Upper lobe of left lung (tissue), 6 donors: Measurements from ENCODE around the gene SLC12A6. TPM values are rescaled to one million over a fixed set of nuclear protein-coding genes. Genes with fewer than 3 reads are reported as not detected.

ENCODE experiments used
- ATAC-seq, 2 donors: fragments of 200-7000 bp; cut with Tn5 transposase; one replicate each; pipeline ENCODE4 v1.9.1; 2022; ENCODE audit warnings: mild to moderate bottlenecking in 2 of 2, moderate library complexity in 2 of 2; ENCODE audit not compliant: low FRiP score in 2 of 2
- DNase-seq, 2 donors: peaks; one replicate each; pipeline ENCODE4 v3.0.0-alpha.2; 2019 to 2020
- H3K27ac ChIP-seq, 4 donors: fragments of 200-600 bp; sonication (generic); one replicate each; pipeline ENCODE4 v1.5.1; 2016 to 2019
- H3K27me3 ChIP-seq, 4 donors: fragments of 200-600 bp; sonication (generic); one replicate each; pipeline ENCODE4 v1.5.1; 2017 to 2019
- H3K36me3 ChIP-seq, 4 donors: fragments of 200-600 bp; sonication (generic); one replicate each; pipeline ENCODE4 v1.5.1; 2016 to 2019
- H3K4me1 ChIP-seq, 4 donors: fragments of 200-600 bp; sonication (generic); one replicate each; pipeline ENCODE4 v1.5.1; 2018 to 2019
- H3K4me3 ChIP-seq, 4 donors: fragments of 200-600 bp; sonication (generic); one replicate each; pipeline ENCODE4 v1.5.1; 2017 to 2019; ENCODE audit warnings: mild to moderate bottlenecking in 2 of 4, moderate library complexity in 1 of 4
- H3K9me3 ChIP-seq, 4 donors: fragments of 200-600 bp; sonication (generic); one replicate each; pipeline ENCODE4 v1.5.1; 2018 to 2019
- CTCF ChIP-seq, 6 experiments: fragments of 450-650 bp in 4 of 6; fragments of 200-600 bp in 2 of 6; sonication (generic) in 2 of 6; IDR thresholded peaks; one replicate each; pipeline ENCODE4 v1.5.1; 2016 to 2019; ENCODE audit warnings: antibody characterized with exemption in 6 of 6
- EP300 ChIP-seq, 4 donors: sonication (generic); formaldehyde crosslinking; IDR thresholded peaks; one replicate each; pipeline ENCODE4 v1.5.1; 2017; ENCODE audit warnings: antibody characterized with exemption in 4 of 4, control low read depth in 2 of 4
- POLR2A ChIP-seq, 4 donors: fragments of 450-650 bp; IDR thresholded peaks; one replicate each; pipeline ENCODE4 v1.5.1; 2016 to 2017; ENCODE audit warnings: antibody characterized with exemption in 4 of 4, mild to moderate bottlenecking in 2 of 4
- POLR2AphosphoS5 ChIP-seq, 2 donors: sonication (generic); formaldehyde crosslinking; IDR thresholded peaks; one replicate each; pipeline ENCODE4 v1.5.1; 2017; ENCODE audit warnings: antibody characterized with exemption in 2 of 2
- WGBS, 2 donors: methylation state at CpG; one replicate each; pipeline ENCODE4 v1.1.5; 2017 to 2018; 5-methylcytosine and 5-hydroxymethylcytosine counted together
- total RNA-seq, 6 donors: library from RNA; depleted of rRNA in 4 of 6; stranded (reverse); fragments of >200 nt in 4 of 6; gene quantifications; one replicate each; pipeline versions ENCODE4 v1.1.0 to v1.2.1, GENCODE V29; 2016 to 2021
- donor health status: DM: no; HTN: no; CAD: no; lungs with moderate emphysema.
- donor health status: DM: no; HTN: yes; CAD: no; lungs with severe emphysema.

Gene SLC12A6
- total RNA-seq, 6 donors from 2014 or later = 35.3 to 68.1 (median 50.4) TPM

GRCh38 chr15:34336231-34336990 is 1.2 kb downstream of the SLC12A6 start:
- no peaks in the 10 kb centered on the region for H3K27me3 ChIP-seq
- ATAC-seq (no peak), DNase-seq (no peak)
- H3K27ac ChIP-seq = peak overlapping the region; percentile 91 to 97 (median 94)
- TF ChIP-seq POLR2A (IDR thresholded peaks at IDR 0.05) = no peak
- no peak for TF ChIP-seq CTCF (IDR thresholded peaks at IDR 0.05)
- TF ChIP-seq EP300 (IDR thresholded peaks at IDR 0.05) = no peak
- TF ChIP-seq POLR2AphosphoS5 (IDR thresholded peaks at IDR 0.05) = peak in 1 of 2 donors; percentile 25
- WGBS, 2 donors = 76 to 81% methylated on average over 16 of the region's 16 CpGs
- no peaks in the 10 kb centered on the region for H3K9me3 ChIP-seq
- peaks cover 0 to 17% (median 1%) of the 10 kb centered on the region in 4 donors for H3K36me3 ChIP-seq
- H3K4me1 ChIP-seq = peaks cover 24 to 50% (median 34%) of the 10 kb centered on the region in 4 donors
- peak overlapping the region in 3 of 4 donors; percentile 90 to 98 (median 96) for H3K4me3 ChIP-seq

GRCh38 chr15:34335176-34336032 is 2.2 kb downstream of the SLC12A6 start:
- WGBS, 2 donors = 46 to 59% methylated on average over 3 of the region's 3 CpGs

GRCh38 chr15:34334672-34335071 is 2.9 kb downstream of the SLC12A6 start:
- DNase-seq (no peak), ATAC-seq (no peak)
- Histone ChIP-seq H3K4me3 (peak overlapping the region in 3 of 4 donors; percentile 7 to 98 (median 8)), H3K27me3 (no peaks in the 10 kb centered on the region), H3K27ac (peak overlapping the region; percentile 70 to 97 (median 94)), H3K4me1 (peaks cover 23 to 47% (median 31%) of the 10 kb centered on the region in 4 donors), H3K36me3 (peaks cover 0 to 5% (median 0%) of the 10 kb centered on the region in 4 donors), H3K9me3 (no peaks in the 10 kb centered on the region)
- 52 to 55% methylated on average over 4 of the region's 4 CpGs for WGBS, 2 donors
- TF ChIP-seq POLR2A (IDR thresholded peaks at IDR 0.05) (no peak), EP300 (IDR thresholded peaks at IDR 0.05) (no peak), CTCF (IDR thresholded peaks at IDR 0.05) (no peak), POLR2AphosphoS5 (IDR thresholded peaks at IDR 0.05) (no peak)

More at GRCh38 chr15:34335176-34336032, 2.2 kb downstream of the SLC12A6 start:
- Histone ChIP-seq H3K36me3 (peaks cover 0 to 8% (median 0%) of the 10 kb centered on the region in 4 donors), H3K9me3 (no peaks in the 10 kb centered on the region), H3K27ac (peak overlapping the region; percentile 91 to 97 (median 94)), H3K27me3 (no peaks in the 10 kb centered on the region), H3K4me1 (peaks cover 23 to 47% (median 31%) of the 10 kb centered on the region in 4 donors), H3K4me3 (peak overlapping the region in 3 of 4 donors; percentile 7 to 98 (median 96))
- TF ChIP-seq POLR2AphosphoS5 (IDR thresholded peaks at IDR 0.05) = no peak
- TF ChIP-seq EP300 (IDR thresholded peaks at IDR 0.05) = no peak
- TF ChIP-seq CTCF (IDR thresholded peaks at IDR 0.05) = no peak
- TF ChIP-seq POLR2A (IDR thresholded peaks at IDR 0.05) = no peak
- DNase-seq (no peak), ATAC-seq (no peak)

GRCh38 chr15:34332553-34333120 is 4.9 kb downstream of the SLC12A6 start:
- Histone ChIP-seq H3K27me3 (no peaks in the 10 kb centered on the region), H3K27ac (peak overlapping the region in 1 of 4 donors; percentile 96), H3K4me1 (peaks cover 18 to 41% (median 29%) of the 10 kb centered on the region in 4 donors), H3K36me3 (no peaks in the 10 kb centered on the region), H3K9me3 (no peaks in the 10 kb centered on the region), H3K4me3 (no peak overlapping the region)
- WGBS, 2 donors = 92 to 98% methylated on average over 6 of the region's 6 CpGs
- no peak for DNase-seq
- ATAC-seq = no peak
- TF ChIP-seq POLR2AphosphoS5 (IDR thresholded peaks at IDR 0.05) (no peak), EP300 (IDR thresholded peaks at IDR 0.05) (no peak), CTCF (IDR thresholded peaks at IDR 0.05) (no peak), POLR2A (IDR thresholded peaks at IDR 0.05) (no peak)
